HCT116 (cell line): ENCODE data around the gene CD33. TPM values are rescaled to one million over a fixed set of nuclear protein-coding genes. Genes with fewer than 3 reads are reported as not detected.

Source experiments
- ATAC-seq: fragments of 200-7000 bp; cut with Tn5 transposase; 2 replicates; pipeline ENCODE4 v1.9.1; 2020; ENCODE audit warnings: mild to moderate bottlenecking, moderate library complexity
- BruUV-seq: library from RNA; stranded (reverse); fragments of 400-500 nt; replicated peaks from 2 replicates; lab custom pipeline; 2021; lab: Mats Ljungman, UMichigan
- CTCF ChIA-PET: fragments of 300-600 bp; sonication (Branson Sonifier 250); formaldehyde crosslinking; loops from one replicate; lab custom pipeline; 2021; ENCODE audit warnings: antibody characterized with exemption; lab: Charles Lee
- POLR2A ChIA-PET: fragments of 300-600, 350-600 bp; sonication (Branson Sonifier 250); formaldehyde crosslinking; loops from one replicate; lab custom pipeline; 2021; ENCODE audit warnings: antibody characterized with exemption; lab: Charles Lee
- RAD21 ChIA-PET, 2 experiments: fragments of 300-600 bp; sonication (Branson Sonifier 250); formaldehyde crosslinking; loops; one replicate each; lab custom pipeline; 2023; ENCODE audit warnings: low total read pairs in 2 of 2; ENCODE audit not compliant: uncharacterized antibody in 2 of 2, unreplicated experiment in 2 of 2, low non-redundant PET in 1 of 2; lab: Charles Lee
- DNase-seq: peaks from one replicate; pipeline ENCODE4 v3.0.0-alpha.2; 2010; ENCODE audit warnings: low read depth, low spot score
- H2AFZ ChIP-seq: fragments of 200-600 bp; shearing (Covaris generic), sonication (generic); 2 replicates; pipeline ENCODE4 v1.6.1; 2017; ENCODE audit warnings: low read depth, mixed run types, mixed read lengths, antibody characterized with exemption, low read length; ENCODE audit not compliant: poor library complexity, severe bottlenecking
- H3K27ac ChIP-seq: 2 replicates; pipeline ENCODE4 v1.5.1; 2012; ENCODE audit warnings: low read depth, low read length
- H3K27me3 ChIP-seq: fragments of 200-600 bp; sonication (generic); 2 replicates; pipeline ENCODE4 v1.6.1; 2016; ENCODE audit warnings: mixed run types, low read length, mixed read lengths; ENCODE audit not compliant: insufficient read depth
- H3K36me3 ChIP-seq, 2 experiments: fragments of 200-500 bp in 1 of 2; fragments of 200-600 bp in 1 of 2; sonication (Bioruptor generic) in 1 of 2; sonication (generic) in 1 of 2; 2 replicates each; pipeline versions ENCODE4 v1.5.1 to v1.6.1; 2014 to 2016; ENCODE audit warnings: low read length in 2 of 2, inconsistent platforms in 1 of 2, mixed read lengths in 1 of 2, mixed run types in 1 of 2; ENCODE audit not compliant: insufficient read depth in 2 of 2, control insufficient read depth in 1 of 2
- H3K4me1 ChIP-seq, 2 experiments: fragments of 200-600 bp in 1 of 2; sonication (generic) in 1 of 2; 2 replicates each; pipeline versions ENCODE4 v1.5.1 to v1.6.1; 2012 to 2017; ENCODE audit warnings: low read length in 2 of 2, inconsistent platforms in 1 of 2, mild to moderate bottlenecking in 1 of 2, mixed read lengths in 1 of 2, mixed run types in 1 of 2, moderate library complexity in 1 of 2; ENCODE audit not compliant: insufficient read depth in 2 of 2, control insufficient read depth in 1 of 2
- H3K4me2 ChIP-seq: fragments of 200-600 bp; sonication (generic); 2 replicates; pipeline ENCODE4 v1.6.1; 2017; ENCODE audit warnings: mixed run types, low read length, mixed read lengths
- H3K4me3 ChIP-seq, 2 experiments: fragments of 200-600 bp in 1 of 2; sonication (generic) in 1 of 2; replicated peaks in 1 of 2; 2 replicates each; pipeline ENCODE4 v1.5.1; 2011 to 2016; ENCODE audit warnings: low read length in 2 of 2, control low read depth in 1 of 2, low read depth in 1 of 2, mild to moderate bottlenecking in 1 of 2, mixed read lengths in 1 of 2, mixed run types in 1 of 2
- H3K79me2 ChIP-seq: fragments of 200-600 bp; sonication (generic); 2 replicates; pipeline ENCODE4 v1.6.1; 2017; ENCODE audit warnings: mild to moderate bottlenecking, mixed run types, low read length, moderate library complexity, mixed read lengths; ENCODE audit not compliant: insufficient read depth
- H3K9ac ChIP-seq: fragments of 200-600 bp; sonication (generic); 2 replicates; pipeline ENCODE4 v1.6.1; 2016; ENCODE audit warnings: low read length, mixed read lengths
- H3K9me2 ChIP-seq: fragments of 200-600 bp; sonication (generic), shearing (Covaris generic); 2 replicates; pipeline ENCODE4 v1.6.1; 2017; ENCODE audit warnings: mixed run types, mild to moderate bottlenecking, moderate library complexity; ENCODE audit not compliant: insufficient read depth
- H3K9me3 ChIP-seq, 2 experiments: fragments of 200-500 bp in 1 of 2; fragments of 200-600 bp in 1 of 2; sonication (Bioruptor generic) in 1 of 2; sonication (generic) in 1 of 2; 2 replicates each; pipeline ENCODE4 v1.6.1; 2014 to 2017; ENCODE audit warnings: low read length in 2 of 2, mixed read lengths in 2 of 2, inconsistent platforms in 1 of 2, low read depth in 1 of 2, mild to moderate bottlenecking in 1 of 2, mixed run types in 1 of 2, moderate library complexity in 1 of 2; ENCODE audit not compliant: control insufficient read depth in 1 of 2, insufficient read depth in 1 of 2
- H4K20me1 ChIP-seq: fragments of 200-600 bp; sonication (generic), shearing (Covaris generic); 2 replicates; pipeline ENCODE4 v1.6.1; 2017; ENCODE audit warnings: mixed run types, mild to moderate bottlenecking, moderate library complexity; ENCODE audit not compliant: insufficient read depth
- ATF3 ChIP-seq: IDR thresholded peaks from 2 replicates; pipeline ENCODE4 v1.6.1; 2012
- CBX3 ChIP-seq: IDR thresholded peaks from 2 replicates; pipeline ENCODE4 v1.6.1; 2012; ENCODE audit warnings: low read depth
- ELF1 ChIP-seq: IDR thresholded peaks from 2 replicates; pipeline ENCODE4 v1.6.1; 2012; ENCODE audit warnings: low read depth, borderline replicate concordance
- EZH2 ChIP-seq: fragments of 200-600 bp; sonication (generic); IDR thresholded peaks from 2 replicates; pipeline ENCODE4 v1.6.1; 2017; ENCODE audit warnings: antibody characterized with exemption, mixed run types
- FOSL1 ChIP-seq: IDR thresholded peaks from 2 replicates; pipeline ENCODE4 v1.6.1; 2012; ENCODE audit warnings: low read depth
- JUND ChIP-seq: IDR thresholded peaks from 2 replicates; pipeline ENCODE4 v1.6.1; 2012
- POLR2A ChIP-seq: IDR thresholded peaks from 2 replicates; pipeline ENCODE4 v1.7.0; 2011; ENCODE audit warnings: borderline replicate concordance; ENCODE audit not compliant: insufficient read depth, insufficient read length; ENCODE audit errors: extremely low read depth
- POLR2AphosphoS5 ChIP-seq: IDR thresholded peaks from 2 replicates; pipeline ENCODE4 v1.6.1; 2011; ENCODE audit warnings: mild to moderate bottlenecking, low read depth, low read length, moderate library complexity
- REST ChIP-seq: IDR thresholded peaks from 2 replicates; pipeline ENCODE4 v1.6.1; 2012; ENCODE audit warnings: low read depth
- SIN3A ChIP-seq: IDR thresholded peaks from 2 replicates; pipeline ENCODE4 v1.6.1; 2012; ENCODE audit warnings: low read depth
- SP1 ChIP-seq: IDR thresholded peaks from 2 replicates; pipeline ENCODE4 v1.6.1; 2012; ENCODE audit warnings: low read depth
- YY1 ChIP-seq: IDR thresholded peaks from 2 replicates; pipeline ENCODE4 v1.6.1; 2011; ENCODE audit warnings: low read length, low read depth, moderate library complexity, mild to moderate bottlenecking; ENCODE audit not compliant: insufficient replicate concordance; ENCODE audit errors: extremely low read depth
- ZBTB33 ChIP-seq: IDR thresholded peaks from 2 replicates; pipeline ENCODE4 v1.6.1; 2011; ENCODE audit warnings: mild to moderate bottlenecking, low read length, moderate library complexity; ENCODE audit not compliant: insufficient replicate concordance; ENCODE audit errors: extremely low read depth
- ZNF274 ChIP-seq: fragments of 200-500 bp; sonication (Bioruptor generic); IDR thresholded peaks from 2 replicates; pipeline ENCODE4 v1.6.1; 2014; ENCODE audit warnings: mild to moderate bottlenecking, low read depth, low read length, inconsistent platforms
- intact Hi-C: fragments of 100-400 bp; cut with micrococcal nuclease; formaldehyde crosslinking; loops from 2 replicates; pipeline ENCODE4 v1.10.0; 2022
- total RNA-seq: library from RNA; stranded (reverse); gene quantifications from one replicate; pipeline ENCODE4 v1.2.1, GENCODE V29; 2021; ENCODE audit not compliant: unreplicated experiment

CD33 gene
- total RNA-seq, 1 experiment from 2014 or later = 3.1 TPM

- no peaks in the 10 kb centered on the region for H3K79me2 ChIP-seq
- no peak for DNase-seq
- no peaks in the 10 kb centered on the region for H3K9me3 ChIP-seq
- no peak for ATAC-seq
- intact Hi-C loops = no loop called here
- no peaks in the 10 kb centered on the region for H3K4me1 ChIP-seq
- RAD21 ChIA-PET = no interaction called here
- H3K4me2 ChIP-seq = no peak overlapping the region
- no peaks in the 10 kb centered on the region for H4K20me1 ChIP-seq
- no peak overlapping the region for H3K9ac ChIP-seq
- no peaks in the 10 kb centered on the region for H3K36me3 ChIP-seq
- no peak overlapping the region for H3K4me3 ChIP-seq
- CTCF ChIA-PET = no interaction called here
- no peak overlapping the region for H3K27ac ChIP-seq
- no peak overlapping the region for H2AFZ ChIP-seq
- no peaks in the 10 kb centered on the region for H3K9me2 ChIP-seq
- TF ChIP-seq SP1 (no peak), POLR2A (no peak), ZNF274 (no peak), POLR2AphosphoS5 (no peak), EZH2 (no peak), JUND (no peak), CBX3 (no peak), YY1 (no peak), ATF3 (no peak), ZBTB33 (no peak), SIN3A (no peak), FOSL1 (no peak), ELF1 (no peak), REST (no peak)
- TF ChIP-seq, all 23 proteins: peak for 0
- peaks cover 4% of the 10 kb centered on the region; the same call in 1 of the 2 replicates for H3K27me3 ChIP-seq
- POLR2A ChIA-PET = no interaction called here
- no TSS peak for BruUV-seq
Observed at GRCh38 chr19:51242881-51243630, 18.2 kb downstream of the CD33 start.
